H1 (cell line): ENCODE data around the gene CDKN2B-AS1. TPM values are rescaled to one million over a fixed set of nuclear protein-coding genes. Genes with fewer than 3 reads are reported as not detected.

Experiments
- CTCF ChIA-PET: fragments of 300-600 bp; sonication (Branson Sonifier 250); formaldehyde crosslinking; loops from one replicate; lab custom pipeline; 2021; ENCODE audit not compliant: partially characterized antibody; lab: Charles Lee
- POLR2A ChIA-PET: fragments of 300-600 bp; sonication (Branson Sonifier 250); formaldehyde crosslinking; loops from one replicate; lab custom pipeline; 2021; ENCODE audit warnings: inconsistent platforms; ENCODE audit not compliant: partially characterized antibody; lab: Charles Lee
- DNase-seq, 2 experiments: peaks; one replicate each; pipeline versions ENCODE4 v3.0.0 to v3.0.0-alpha.2; 2010 to 2022; ENCODE audit warnings: low spot score in 2 of 2, low read depth in 1 of 2, mixed read lengths in 1 of 2
- FAIRE-seq: peaks from 2 replicates; lab custom pipeline; 2011; peaks lifted over from hg19 to GRCh38; lab: Jason Lieb, UNC
- H2AFZ ChIP-seq: 2 replicates; pipeline ENCODE4 v1.8.1; 2012; ENCODE audit warnings: low read length, inconsistent platforms
- H2AK5ac ChIP-seq: 2 replicates; pipeline ENCODE4 v1.6.1; 2013; ENCODE audit warnings: low read depth, low read length
- H2BK120ac ChIP-seq: replicated peaks from 2 replicates; pipeline ENCODE3; 2013; ENCODE audit warnings: low read depth, low read length, inconsistent platforms
- H2BK12ac ChIP-seq: 2 replicates; pipeline ENCODE4 v1.6.1; 2013; ENCODE audit warnings: low read depth, low read length
- H2BK15ac ChIP-seq: 2 replicates; pipeline ENCODE4 v1.6.1; 2013; ENCODE audit warnings: low read length
- H2BK20ac ChIP-seq: 2 replicates; pipeline ENCODE4 v1.6.1; 2013; ENCODE audit warnings: low read length
- H2BK5ac ChIP-seq: 2 replicates; pipeline ENCODE4 v1.6.1; 2013; ENCODE audit warnings: low read depth, low read length
- H3K14ac ChIP-seq: 2 replicates; pipeline ENCODE4 v1.6.1; 2013; ENCODE audit warnings: inconsistent platforms; ENCODE audit not compliant: insufficient read length
- H3K18ac ChIP-seq: 2 replicates; pipeline ENCODE4 v1.6.1; 2013; ENCODE audit warnings: low read length; ENCODE audit errors: extremely low read depth
- H3K23ac ChIP-seq: 2 replicates; pipeline ENCODE4 v1.6.1; 2013; ENCODE audit warnings: inconsistent platforms; ENCODE audit not compliant: insufficient read length
- H3K23me2 ChIP-seq: 2 replicates; pipeline ENCODE4 v1.6.1; 2013; ENCODE audit warnings: low read depth, low read length
- H3K27ac ChIP-seq: 2 replicates; pipeline ENCODE4 v1.6.1; 2011; ENCODE audit warnings: low read depth, low read length, inconsistent platforms
- H3K27me3 ChIP-seq, 4 experiments: replicated peaks in 1 of 4; 1 replicate in 1 of 4; 2 replicates in 3 of 4; pipeline versions ENCODE4 v1.6.1 to v1.8.1; 2011 to 2013; ENCODE audit warnings: low read length in 3 of 4, mild to moderate bottlenecking in 3 of 4, inconsistent platforms in 2 of 4, mixed read lengths in 2 of 4, moderate library complexity in 1 of 4; ENCODE audit not compliant: control insufficient read depth in 3 of 4, insufficient read depth in 3 of 4; ENCODE audit errors: extremely low read depth in 1 of 4
- H3K36me3 ChIP-seq, 4 experiments: 2 replicates each; pipeline versions ENCODE4 v1.6.1 to v1.8.1; 2011 to 2013; ENCODE audit warnings: mild to moderate bottlenecking in 4 of 4, low read length in 3 of 4, moderate library complexity in 2 of 4, control low read depth in 1 of 4, inconsistent platforms in 1 of 4; ENCODE audit not compliant: insufficient read depth in 4 of 4, control insufficient read depth in 2 of 4
- H3K4ac ChIP-seq: replicated peaks from 2 replicates; pipeline ENCODE3; 2013; ENCODE audit warnings: low read length, low read depth, mixed read lengths, inconsistent platforms; ENCODE audit not compliant: insufficient read length
- H3K4me1 ChIP-seq, 4 experiments: replicated peaks in 1 of 4; 1 replicate in 1 of 4; 2 replicates in 3 of 4; pipeline versions ENCODE4 v1.6.1 to v1.8.1; 2011 to 2013; ENCODE audit warnings: low read length in 3 of 4, inconsistent platforms in 2 of 4, mixed read lengths in 1 of 4; ENCODE audit not compliant: insufficient read depth in 4 of 4, control insufficient read depth in 3 of 4
- H3K4me2 ChIP-seq, 2 experiments: 2 replicates each; pipeline versions ENCODE4 v1.6.1 to v1.8.1; 2011 to 2013; ENCODE audit warnings: low read depth in 2 of 2, low read length in 2 of 2, control low read depth in 1 of 2, inconsistent platforms in 1 of 2, mild to moderate bottlenecking in 1 of 2; ENCODE audit not compliant: insufficient read depth in 1 of 2
- H3K4me3 ChIP-seq, 4 experiments: fragments of 200-600, 300-600 bp in 1 of 4; sonication (generic), shearing (Covaris generic), sonication (Bioruptor Twin) in 1 of 4; 2 replicates each; pipeline versions ENCODE4 v1.5.1 to v1.8.1; 2011 to 2016; ENCODE audit warnings: low read length in 4 of 4, low read depth in 3 of 4, control low read depth in 2 of 4, inconsistent platforms in 2 of 4, mild to moderate bottlenecking in 2 of 4, mixed read lengths in 1 of 4, moderate library complexity in 1 of 4; ENCODE audit not compliant: insufficient read depth in 2 of 4; ENCODE audit errors: extremely low read depth in 1 of 4
- H3K56ac ChIP-seq: replicated peaks from 2 replicates; pipeline ENCODE3; 2013; ENCODE audit warnings: low read depth, mild to moderate bottlenecking, mixed read lengths, low read length, inconsistent platforms; ENCODE audit not compliant: insufficient read length
- H3K79me1 ChIP-seq: 2 replicates; pipeline ENCODE4 v1.6.1; 2013; ENCODE audit warnings: low read depth, low read length, control low read depth
- H3K79me2 ChIP-seq, 2 experiments: 2 replicates each; pipeline versions ENCODE4 v1.6.1 to v1.8.1; 2012 to 2013; ENCODE audit warnings: low read length in 2 of 2, mild to moderate bottlenecking in 2 of 2, inconsistent platforms in 1 of 2; ENCODE audit not compliant: insufficient read depth in 2 of 2, control insufficient read depth in 1 of 2
- H3K9ac ChIP-seq, 4 experiments: replicated peaks in 1 of 4; 1 replicate in 1 of 4; 2 replicates in 3 of 4; pipeline versions ENCODE4 v1.6.1 to v1.8.1; 2011 to 2013; ENCODE audit warnings: low read depth in 3 of 4, low read length in 3 of 4, control low read depth in 2 of 4, mild to moderate bottlenecking in 2 of 4, moderate library complexity in 2 of 4, inconsistent platforms in 1 of 4; ENCODE audit errors: extremely low read depth in 1 of 4
- H3K9me3 ChIP-seq, 2 experiments: 2 replicates each; pipeline versions ENCODE4 v1.6.1 to v1.8.1; 2012 to 2013; ENCODE audit warnings: mild to moderate bottlenecking in 2 of 2, moderate library complexity in 2 of 2, control low read depth in 1 of 2, inconsistent platforms in 1 of 2, low read depth in 1 of 2, low read length in 1 of 2, mixed read lengths in 1 of 2; ENCODE audit not compliant: insufficient read depth in 2 of 2
- H4K20me1 ChIP-seq, 2 experiments: replicated peaks in 1 of 2; 2 replicates each; pipeline versions ENCODE3 to v1.8.1; 2011 to 2013; ENCODE audit warnings: inconsistent platforms in 2 of 2, low read length in 2 of 2, mild to moderate bottlenecking in 1 of 2; ENCODE audit not compliant: insufficient read depth in 2 of 2, control insufficient read depth in 1 of 2
- H4K5ac ChIP-seq: 2 replicates; pipeline ENCODE4 v1.6.1; 2013; ENCODE audit warnings: low read length, low read depth, mixed read lengths, inconsistent platforms; ENCODE audit not compliant: insufficient read length
- H4K8ac ChIP-seq: 2 replicates; pipeline ENCODE4 v1.8.0; 2013; ENCODE audit warnings: mild to moderate bottlenecking, moderate library complexity, low read length, inconsistent platforms; ENCODE audit not compliant: insufficient read depth; ENCODE audit errors: extremely low read depth
- H4K91ac ChIP-seq: replicated peaks from 2 replicates; pipeline ENCODE3; 2013; ENCODE audit warnings: low read length, mixed read lengths, inconsistent platforms; ENCODE audit not compliant: insufficient read length
- BACH1 ChIP-seq: IDR thresholded peaks from 2 replicates; pipeline ENCODE4 v1.6.1; 2012; ENCODE audit warnings: low read length, improper control_type of control experiment
- BRCA1 ChIP-seq: IDR thresholded peaks from 2 replicates; pipeline ENCODE4 v1.6.1; 2012; ENCODE audit warnings: low read depth, low read length, improper control_type of control experiment
- CEBPB ChIP-seq: IDR thresholded peaks from 2 replicates; pipeline ENCODE4 v1.6.1; 2012; ENCODE audit warnings: low read depth, low read length
- EGR1 ChIP-seq: IDR thresholded peaks from 2 replicates; pipeline ENCODE4 v1.6.1; 2011; ENCODE audit warnings: low read depth, low read length, borderline replicate concordance
- JUN ChIP-seq: IDR thresholded peaks from 2 replicates; pipeline ENCODE4 v1.6.1; 2011; ENCODE audit warnings: low read depth, mild to moderate bottlenecking, improper control_type of control experiment, low read length
- JUND ChIP-seq: IDR thresholded peaks from 2 replicates; pipeline ENCODE4 v1.6.1; 2011; ENCODE audit warnings: mild to moderate bottlenecking, improper control_type of control experiment, low read length
- MAFK ChIP-seq: IDR thresholded peaks from 2 replicates; pipeline ENCODE4 v1.6.1; 2012; ENCODE audit warnings: low read depth, mild to moderate bottlenecking, improper control_type of control experiment, low read length
- POLR2AphosphoS5 ChIP-seq: IDR thresholded peaks from 2 replicates; pipeline ENCODE4 v1.6.1; 2011; ENCODE audit warnings: low read depth, low read length
- SIN3A ChIP-seq, 2 experiments: IDR thresholded peaks in 1 of 2; conservative IDR thresholded peaks in 1 of 2; 2 replicates each; pipeline ENCODE4 v1.6.1; 2011 to 2012; ENCODE audit warnings: low read length in 2 of 2, improper control_type of control experiment in 1 of 2, low read depth in 1 of 2, mild to moderate bottlenecking in 1 of 2
- SIRT6 ChIP-seq: IDR thresholded peaks from one replicate; pipeline ENCODE4 v1.7.1; 2012; ENCODE audit warnings: low read length, inconsistent platforms
- SIX5 ChIP-seq: IDR thresholded peaks from 2 replicates; pipeline ENCODE4 v1.6.1; 2011; ENCODE audit warnings: mild to moderate bottlenecking, low read depth, low read length
- ZNF274 ChIP-seq: IDR thresholded peaks from 2 replicates; pipeline ENCODE4 v1.7.0; 2012; ENCODE audit warnings: low read length, borderline replicate concordance; ENCODE audit errors: extremely low read depth
- WGBS, 2 experiments: shearing (Covaris generic) in 1 of 2; methylation state at CpG; one replicate each; pipeline versions ENCODE4 v1.1.6 to v1.1.7; 2013 to 2015; ENCODE audit warnings: low lambda C conversion rate in 2 of 2, mixed read lengths in 2 of 2, inconsistent platforms in 1 of 2, low coverage in 1 of 2, missing lambda C conversion rate in 1 of 2; ENCODE audit not compliant: insufficient replicate concordance in 2 of 2, insufficient coverage in 1 of 2, insufficient read length in 1 of 2; ENCODE audit errors: extremely low coverage in 1 of 2, missing lambda C conversion rate in 1 of 2; 5-methylcytosine and 5-hydroxymethylcytosine counted together
- polyA plus RNA-seq, 7 experiments: library from polyadenylated mRNA; depleted of rRNA in 3 of 7; stranded (reverse) in 5 of 7; unstranded in 2 of 7; fragments of >200 nt in 5 of 7; fragments of 200-250 nt in 2 of 7; gene quantifications; 1 replicate in 5 of 7; 2 replicates in 1 of 7; 4 replicates in 1 of 7; pipeline versions ENCODE4 v1.2.1 to v1.2.3, GENCODE V29; 2011 to 2013; ENCODE audit warnings: missing spikeins in 2 of 7, mixed read lengths in 2 of 7
- total RNA-seq: library from RNA; stranded (reverse); fragmentation: NEBNext Ultra II Directional; extraction: Animal tissue kit (Norgen Biotek cat#: 25700); gene quantifications from 2 replicates; pipeline ENCODE4 v1.2.1, GENCODE V29; 2021
- TF ChIP-seq, protein P1 (sequence below), 3 experiments: IDR thresholded peaks; 1 replicate in 2 of 3; 2 replicates in 1 of 3; pipeline versions ENCODE4 v1.5.1 to v1.6.1; 2011; ENCODE audit warnings: low read length in 3 of 3, mild to moderate bottlenecking in 3 of 3, inconsistent platforms in 2 of 3, low read depth in 1 of 3, moderate library complexity in 1 of 3; ENCODE audit not compliant: insufficient read depth in 1 of 3; ENCODE audit errors: control extremely low read depth in 1 of 3

CDKN2B-AS1 gene
- total and polyA plus RNA-seq, 2 of the 8 experiments (the other 6 are each of a cell fraction or from before 2014, with no cell fraction given): not detected

DNA sequence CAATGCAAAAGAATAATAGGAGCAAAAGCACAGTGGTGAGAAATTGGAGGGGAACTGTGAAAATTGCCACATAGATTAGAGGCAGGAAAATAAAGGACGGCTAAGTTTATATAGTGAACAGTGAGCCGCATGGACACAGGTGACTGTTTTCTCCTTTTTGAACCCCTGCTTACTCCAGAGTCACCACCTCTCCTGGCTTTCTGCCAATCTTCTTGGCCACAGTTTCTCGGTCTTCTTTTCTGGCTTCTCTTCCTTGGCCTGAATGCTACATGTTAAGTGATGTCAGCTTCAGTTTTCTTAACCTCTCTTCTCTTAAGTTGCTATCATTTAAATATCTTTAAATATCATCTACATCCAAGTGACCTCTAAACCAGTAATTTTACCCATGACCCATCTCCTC lies 61.8 kb downstream of the CDKN2B-AS1 start:
- Histone ChIP-seq H4K20me1 (no peaks in the 10 kb centered on the region), H2BK120ac (no peak overlapping the region), H2BK5ac (no peak overlapping the region), H2BK12ac (no peak overlapping the region), H2AFZ (no peak overlapping the region), H3K18ac (no peak overlapping the region), H4K8ac (no peak overlapping the region), H2BK15ac (no peak overlapping the region), H3K79me2 (no peaks in the 10 kb centered on the region), H3K23ac (no peak overlapping the region), H3K4me2 (no peak overlapping the region), H2BK20ac (no peak overlapping the region), H2AK5ac (no peak overlapping the region), H3K27ac (no peak overlapping the region), H3K4me1 (no peaks in the 10 kb centered on the region), H4K91ac (no peak overlapping the region), H3K36me3 (no peaks in the 10 kb centered on the region), H3K4ac (no peak overlapping the region), H3K4me3 (no peak overlapping the region), H3K9me3 (no peaks in the 10 kb centered on the region), H3K14ac (no peak overlapping the region), H3K9ac (no peak overlapping the region), H3K79me1 (no peaks in the 10 kb centered on the region), H3K56ac (no peak overlapping the region), H4K5ac (no peak overlapping the region), H3K27me3 (no peaks in the 10 kb centered on the region), H3K23me2 (no peaks in the 10 kb centered on the region)
- 84% methylated on average over 3 of the region's 3 CpGs; no CpG with 5 or more reads in 1 of the 2 experiments for WGBS, 2 experiments
- POLR2A ChIA-PET: no interaction called here
- DNase-seq (no peak), FAIRE-seq (no peak)
- CTCF ChIA-PET: interaction anchor here (1.3 to 2.1 kb wide), 3 partner anchors 18 to 187 kb away, joined by 3 to 10 read pairs (median 4); no protein-coding TSS in a partner anchor
- TF ChIP-seq JUN (no peak), SIX5 (no peak), ZNF274 (no peak), MAFK (no peak), EGR1 (no peak), BACH1 (no peak), SIN3A (conservative IDR thresholded peaks at IDR 0.05 in 1 of 2, IDR thresholded peaks at IDR 0.05 in 1 of 2; ENCODE audit: low read depth in 1 of 2, low read length in 2 of 2) (no peak), BRCA1 (no peak), POLR2AphosphoS5 (no peak), CEBPB (no peak), SIRT6 (no peak), JUND (no peak)
- TF ChIP-seq, protein P1, sequence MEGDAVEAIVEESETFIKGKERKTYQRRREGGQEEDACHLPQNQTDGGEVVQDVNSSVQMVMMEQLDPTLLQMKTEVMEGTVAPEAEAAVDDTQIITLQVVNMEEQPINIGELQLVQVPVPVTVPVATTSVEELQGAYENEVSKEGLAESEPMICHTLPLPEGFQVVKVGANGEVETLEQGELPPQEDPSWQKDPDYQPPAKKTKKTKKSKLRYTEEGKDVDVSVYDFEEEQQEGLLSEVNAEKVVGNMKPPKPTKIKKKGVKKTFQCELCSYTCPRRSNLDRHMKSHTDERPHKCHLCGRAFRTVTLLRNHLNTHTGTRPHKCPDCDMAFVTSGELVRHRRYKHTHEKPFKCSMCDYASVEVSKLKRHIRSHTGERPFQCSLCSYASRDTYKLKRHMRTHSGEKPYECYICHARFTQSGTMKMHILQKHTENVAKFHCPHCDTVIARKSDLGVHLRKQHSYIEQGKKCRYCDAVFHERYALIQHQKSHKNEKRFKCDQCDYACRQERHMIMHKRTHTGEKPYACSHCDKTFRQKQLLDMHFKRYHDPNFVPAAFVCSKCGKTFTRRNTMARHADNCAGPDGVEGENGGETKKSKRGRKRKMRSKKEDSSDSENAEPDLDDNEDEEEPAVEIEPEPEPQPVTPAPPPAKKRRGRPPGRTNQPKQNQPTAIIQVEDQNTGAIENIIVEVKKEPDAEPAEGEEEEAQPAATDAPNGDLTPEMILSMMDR (IDR thresholded peaks at IDR 0.05; ENCODE audit: control extremely low read depth in 1 of 3, insufficient read depth in 1 of 3, low read depth in 1 of 3, low read length in 3 of 3): no peak
